GM18519 (cell line): ENCODE results near the gene NME5.
"Not testable (repeated sequence)": the region's sequence is repeated elsewhere in the genome, so short reads cannot be mapped to it uniquely, and the experiment has no call there.

Experiments
- ATAC-seq: cut with Tn5 transposase; IDR thresholded peaks from one replicate; pipeline ENCODE4 v1.9.1; 2021; ENCODE audit warnings: mild to moderate bottlenecking, moderate library complexity; ENCODE audit not compliant: unreplicated experiment, low FRiP score

NME5 gene

GRCh38 chr5:138083702-138084101 lies 55.5 kb downstream of the NME5 start, which contains the start of gene WNT8A:
WNT8A (plus strand) TSS chr5:138084033; CDS start chr5:138084128, 95 bp downstream.
- no peak for ATAC-seq

DNA sequence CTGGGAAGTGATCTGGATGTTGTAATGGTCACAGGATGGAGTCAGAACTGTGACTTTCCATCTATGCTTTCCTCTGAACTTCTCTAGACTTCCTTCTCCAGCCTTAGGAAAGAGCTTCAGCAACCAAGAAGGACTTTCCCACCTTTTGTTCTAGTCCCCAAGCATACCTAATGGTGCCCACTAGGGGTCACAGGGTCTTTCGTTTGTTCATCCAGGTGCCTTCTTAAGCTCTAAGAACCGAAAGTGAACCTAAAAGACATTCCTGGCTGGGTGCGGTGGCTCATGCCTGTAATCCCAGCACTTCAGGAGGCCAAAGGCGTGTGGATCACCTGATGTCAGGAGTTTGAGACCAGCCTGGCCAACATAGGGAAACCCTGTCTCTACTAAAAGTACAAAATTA lies 57.2 kb downstream of the NME5 start:
- no peak for ATAC-seq

DNA sequence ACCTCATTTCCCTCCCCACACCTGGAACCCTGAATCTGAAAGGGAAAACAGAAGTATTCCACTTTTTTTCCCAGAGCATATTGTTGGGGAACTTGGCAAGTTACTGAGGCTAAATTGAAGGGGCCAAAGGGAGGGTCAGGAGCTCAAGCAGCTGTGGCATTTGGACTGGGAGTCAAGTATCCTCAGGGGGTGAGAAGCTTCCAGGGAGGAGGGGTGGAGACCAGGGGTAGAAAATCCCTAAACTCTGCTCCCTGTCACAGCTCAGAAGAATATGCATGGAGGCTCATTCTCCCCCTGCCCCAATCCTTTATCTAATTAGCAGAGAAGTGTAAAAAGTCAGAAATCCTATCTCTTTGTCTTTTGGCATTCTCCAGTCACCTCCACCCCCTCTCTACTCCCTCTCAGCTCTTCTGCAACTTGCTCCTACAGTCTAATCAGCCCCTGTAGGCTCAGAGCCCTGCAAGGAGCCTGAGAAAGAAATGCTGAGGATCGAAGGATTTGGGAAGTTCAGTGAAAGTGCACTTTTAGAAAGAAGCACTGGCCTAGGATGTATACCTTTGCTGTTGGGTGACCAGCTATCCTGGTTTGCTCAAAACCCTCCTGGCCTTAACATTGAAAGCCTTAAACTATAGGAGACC lies 61.1 kb downstream of the NME5 start:
- no peak for ATAC-seq

GRCh38 chr5:138077064-138077696 lies 62.0 kb downstream of the NME5 start:
- ATAC-seq: no peak

DNA sequence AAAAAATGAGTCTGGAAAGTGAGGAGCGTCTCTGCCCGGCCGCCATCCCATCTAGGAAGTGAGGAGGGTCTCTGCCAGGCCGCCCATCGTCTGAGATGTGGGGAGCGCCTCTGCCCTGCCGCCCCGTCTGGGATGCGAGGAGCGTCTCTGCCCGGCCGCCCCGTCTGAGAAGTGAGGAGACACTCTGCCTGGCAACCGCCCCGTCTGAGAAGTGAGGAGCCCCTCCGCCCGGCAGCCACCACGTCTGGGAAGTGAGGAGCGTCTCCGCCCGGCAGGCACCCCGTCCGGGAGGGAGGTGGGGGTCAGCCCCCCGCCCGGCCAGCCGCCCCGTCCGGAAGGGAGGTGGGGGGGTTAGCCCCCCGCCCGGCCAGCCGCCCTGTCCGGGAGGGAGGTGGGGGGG lies 69.2 kb downstream of the NME5 start:
- ATAC-seq: not testable (repeated sequence)

DNA sequence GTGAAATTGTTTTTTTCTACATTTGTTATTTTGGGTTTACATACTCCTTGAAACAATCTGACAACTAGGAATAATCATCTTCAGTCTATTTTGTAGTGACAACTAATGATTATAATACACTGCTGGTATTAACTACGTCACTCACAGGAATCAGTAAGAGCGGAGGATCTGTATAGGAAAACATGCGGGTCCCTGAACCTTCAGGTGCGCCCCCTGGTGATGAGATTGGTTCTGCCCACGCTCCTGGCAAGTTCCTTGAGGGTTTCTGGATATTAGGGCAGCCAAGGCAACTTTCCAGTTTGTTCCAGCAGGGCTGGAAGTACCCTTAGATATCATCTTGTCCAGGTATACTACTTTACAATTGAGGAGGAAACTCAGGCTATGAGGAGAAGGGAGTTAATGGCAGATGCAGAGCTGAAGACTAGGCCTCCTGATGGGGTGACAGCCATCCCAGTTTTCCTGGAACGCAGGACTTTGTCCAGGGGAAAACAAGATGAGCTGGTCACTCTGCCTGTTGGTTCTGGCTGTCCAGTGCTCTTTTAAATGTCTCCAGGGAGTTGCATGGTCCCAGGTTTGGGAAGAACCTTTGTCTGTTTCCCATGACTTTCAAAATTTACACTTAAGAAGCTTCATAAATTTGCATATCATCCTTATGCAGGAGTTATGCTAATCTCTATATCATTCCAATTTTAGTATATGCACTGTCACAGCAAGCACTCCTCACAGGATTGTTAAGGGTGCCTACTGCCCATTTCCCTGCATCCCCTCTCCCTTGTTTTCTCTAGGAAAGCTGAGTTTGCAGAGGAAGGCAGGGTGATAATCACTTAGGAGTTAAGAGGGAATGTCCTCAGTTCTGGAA lies 70.3 kb downstream of the NME5 start:
- ATAC-seq: no peak

- ATAC-seq: no peak
Observed at GRCh38 chr5:138067945-138068344, 71.3 kb downstream of the NME5 start.
